ENCODE measurements around the gene SERPINA12.

DNA sequence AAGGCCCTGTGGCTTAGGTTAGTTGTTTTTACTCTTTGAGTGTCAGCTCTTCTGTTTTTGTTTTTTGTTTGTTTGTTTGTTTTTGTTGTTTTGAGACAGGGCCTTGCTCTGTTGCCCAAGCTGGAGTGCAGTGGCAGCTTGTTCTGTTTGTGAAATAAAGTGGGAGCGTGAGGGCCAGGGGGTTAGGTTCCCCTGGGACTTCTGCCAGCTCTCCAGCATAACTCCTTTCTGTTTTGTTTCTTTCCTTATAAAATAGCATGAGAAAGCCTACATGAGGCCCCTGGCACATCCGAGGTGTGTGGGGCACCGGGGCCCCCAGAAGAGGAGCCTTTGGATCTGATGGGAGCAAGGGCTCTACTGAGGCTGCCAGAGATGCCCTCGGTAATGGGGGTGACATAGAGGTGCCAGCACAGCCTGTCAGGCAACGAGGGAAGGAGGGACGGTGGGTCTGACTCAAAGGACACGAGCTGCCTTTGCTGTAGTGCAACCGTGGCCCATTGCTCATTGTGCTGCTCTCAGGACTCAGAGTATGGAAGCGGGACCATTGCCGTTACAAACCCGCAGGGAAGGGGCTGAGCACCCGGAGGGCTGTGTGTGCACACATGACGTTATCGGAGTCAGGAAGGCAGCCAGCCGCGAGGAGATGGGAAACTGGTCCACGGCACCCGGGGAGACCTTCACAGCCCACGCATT lies 47.6 kb downstream of the SERPINA12 start:
- TF ChIP-seq POLR2AphosphoS5 (IDR thresholded peaks at IDR 0.05; ENCODE audit: low read depth, low read length), result no peak
- TF ChIP-seq, protein P1, sequence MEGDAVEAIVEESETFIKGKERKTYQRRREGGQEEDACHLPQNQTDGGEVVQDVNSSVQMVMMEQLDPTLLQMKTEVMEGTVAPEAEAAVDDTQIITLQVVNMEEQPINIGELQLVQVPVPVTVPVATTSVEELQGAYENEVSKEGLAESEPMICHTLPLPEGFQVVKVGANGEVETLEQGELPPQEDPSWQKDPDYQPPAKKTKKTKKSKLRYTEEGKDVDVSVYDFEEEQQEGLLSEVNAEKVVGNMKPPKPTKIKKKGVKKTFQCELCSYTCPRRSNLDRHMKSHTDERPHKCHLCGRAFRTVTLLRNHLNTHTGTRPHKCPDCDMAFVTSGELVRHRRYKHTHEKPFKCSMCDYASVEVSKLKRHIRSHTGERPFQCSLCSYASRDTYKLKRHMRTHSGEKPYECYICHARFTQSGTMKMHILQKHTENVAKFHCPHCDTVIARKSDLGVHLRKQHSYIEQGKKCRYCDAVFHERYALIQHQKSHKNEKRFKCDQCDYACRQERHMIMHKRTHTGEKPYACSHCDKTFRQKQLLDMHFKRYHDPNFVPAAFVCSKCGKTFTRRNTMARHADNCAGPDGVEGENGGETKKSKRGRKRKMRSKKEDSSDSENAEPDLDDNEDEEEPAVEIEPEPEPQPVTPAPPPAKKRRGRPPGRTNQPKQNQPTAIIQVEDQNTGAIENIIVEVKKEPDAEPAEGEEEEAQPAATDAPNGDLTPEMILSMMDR (IDR thresholded peaks at IDR 0.05 in 2 of 3, conservative IDR thresholded peaks at IDR 0.05 in 1 of 3; ENCODE audit: borderline replicate concordance in 1 of 3, insufficient read depth in 1 of 3, low read depth in 2 of 3, low read length in 2 of 3), result no peak
- TF ChIP-seq SIN3A (IDR thresholded peaks at IDR 0.05; ENCODE audit: low read depth), result no peak
- TF ChIP-seq POLR2A (IDR thresholded peaks at IDR 0.05; ENCODE audit: borderline replicate concordance, extremely low read depth, insufficient read depth, insufficient read length), result no peak
- no peak for TF ChIP-seq YY1 (IDR thresholded peaks at IDR 0.05; ENCODE audit: extremely low read depth, insufficient replicate concordance, low read depth, low read length)
- TF ChIP-seq JUND (IDR thresholded peaks at IDR 0.05), result no peak
- TF ChIP-seq, protein P2, sequence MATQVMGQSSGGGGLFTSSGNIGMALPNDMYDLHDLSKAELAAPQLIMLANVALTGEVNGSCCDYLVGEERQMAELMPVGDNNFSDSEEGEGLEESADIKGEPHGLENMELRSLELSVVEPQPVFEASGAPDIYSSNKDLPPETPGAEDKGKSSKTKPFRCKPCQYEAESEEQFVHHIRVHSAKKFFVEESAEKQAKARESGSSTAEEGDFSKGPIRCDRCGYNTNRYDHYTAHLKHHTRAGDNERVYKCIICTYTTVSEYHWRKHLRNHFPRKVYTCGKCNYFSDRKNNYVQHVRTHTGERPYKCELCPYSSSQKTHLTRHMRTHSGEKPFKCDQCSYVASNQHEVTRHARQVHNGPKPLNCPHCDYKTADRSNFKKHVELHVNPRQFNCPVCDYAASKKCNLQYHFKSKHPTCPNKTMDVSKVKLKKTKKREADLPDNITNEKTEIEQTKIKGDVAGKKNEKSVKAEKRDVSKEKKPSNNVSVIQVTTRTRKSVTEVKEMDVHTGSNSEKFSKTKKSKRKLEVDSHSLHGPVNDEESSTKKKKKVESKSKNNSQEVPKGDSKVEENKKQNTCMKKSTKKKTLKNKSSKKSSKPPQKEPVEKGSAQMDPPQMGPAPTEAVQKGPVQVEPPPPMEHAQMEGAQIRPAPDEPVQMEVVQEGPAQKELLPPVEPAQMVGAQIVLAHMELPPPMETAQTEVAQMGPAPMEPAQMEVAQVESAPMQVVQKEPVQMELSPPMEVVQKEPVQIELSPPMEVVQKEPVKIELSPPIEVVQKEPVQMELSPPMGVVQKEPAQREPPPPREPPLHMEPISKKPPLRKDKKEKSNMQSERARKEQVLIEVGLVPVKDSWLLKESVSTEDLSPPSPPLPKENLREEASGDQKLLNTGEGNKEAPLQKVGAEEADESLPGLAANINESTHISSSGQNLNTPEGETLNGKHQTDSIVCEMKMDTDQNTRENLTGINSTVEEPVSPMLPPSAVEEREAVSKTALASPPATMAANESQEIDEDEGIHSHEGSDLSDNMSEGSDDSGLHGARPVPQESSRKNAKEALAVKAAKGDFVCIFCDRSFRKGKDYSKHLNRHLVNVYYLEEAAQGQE (IDR thresholded peaks at IDR 0.05; ENCODE audit: low read depth), result no peak
- TF ChIP-seq, protein P3, sequence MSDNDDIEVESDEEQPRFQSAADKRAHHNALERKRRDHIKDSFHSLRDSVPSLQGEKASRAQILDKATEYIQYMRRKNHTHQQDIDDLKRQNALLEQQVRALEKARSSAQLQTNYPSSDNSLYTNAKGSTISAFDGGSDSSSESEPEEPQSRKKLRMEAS (IDR thresholded peaks at IDR 0.05), result no peak
- TF ChIP-seq RAD21 (IDR thresholded peaks at IDR 0.05; ENCODE audit: low read depth), result no peak

All from HCT116 (cell line).